ENCODE measurements around the gene GAS2L3. TPM values are rescaled to one million over a fixed set of nuclear protein-coding genes. Genes with fewer than 3 reads are reported as not detected.

Gene GAS2L3
- total and polyA plus RNA-seq, 2 of the 13 experiments (the other 11 are each of a cell fraction or from before 2014, with no cell fraction given): 7.0 to 20.8 TPM

GRCh38 chr12:100612606-100613005, 39.1 kb downstream of the GAS2L3 start:
- in situ Hi-C loops (cut with HindIII; ENCODE audit: extremely low pct_ligation_motif_present, low pct_unique_long_range_greater_than_20kb) (no loop called here), intact Hi-C loops (cut with micrococcal nuclease; ENCODE audit: unreplicated experiment) (no loop called here)
- H3K36me3 ChIP-seq (replicated peaks in 1 of 2; ENCODE audit: control insufficient read depth in 1 of 2, insufficient read depth in 2 of 2, low read length in 2 of 2): peaks cover 5 to 29% of the 10 kb centered on the region in 2 experiments; a peak in 4 of 5 replicates
- ChIA-PET CTCF (ENCODE audit: low intra/inter-chr PET ratio, low total read pairs) (no interaction called here), POLR2A (no interaction called here)
- H3K79me2 ChIP-seq (ENCODE audit: insufficient read depth, low read length): no peaks in the 10 kb centered on the region
- 97% methylated on average over 3 of the region's 3 CpGs for WGBS (ENCODE audit: low lambda C conversion rate)
- DNase-seq (ENCODE audit: low spot score): no peak
- H3K4me1 ChIP-seq (ENCODE audit: insufficient read depth, low read length): no peaks in the 10 kb centered on the region
- BruUV-seq (replicated peaks): no TSS peak
- H3K9me3 ChIP-seq (ENCODE audit: low read length): no peaks in the 10 kb centered on the region
- H2AFZ ChIP-seq (ENCODE audit: low read length): no peak overlapping the region
- H3K27ac ChIP-seq (ENCODE audit: extremely low read length, insufficient read depth, low read length): no peak overlapping the region
- H3K9ac ChIP-seq (ENCODE audit: insufficient read depth, low read depth, low read length): no peak overlapping the region
- H4K20me1 ChIP-seq (ENCODE audit: insufficient read depth, low read length): no peaks in the 10 kb centered on the region
- ATAC-seq: no peak
- H3K27me3 ChIP-seq (ENCODE audit: control insufficient read depth in 1 of 2, insufficient read depth in 2 of 2, low read length in 2 of 2): no peaks in the 10 kb centered on the region
- no peak overlapping the region for H3K4me3 ChIP-seq (replicated peaks in 1 of 3; ENCODE audit: insufficient read depth in 1 of 3, low read depth in 2 of 3, low read length in 3 of 3)
- H3K4me2 ChIP-seq (ENCODE audit: low read depth, low read length): no peak overlapping the region
- no peak for FAIRE-seq
- TF ChIP-seq MAF1 (CRISPR knock-in tag; IDR thresholded peaks at IDR 0.05; ENCODE audit: borderline replicate concordance) (no peak), RARG (CRISPR knock-in tag; IDR thresholded peaks at IDR 0.05; ENCODE audit: low read depth) (no peak), NR0B2 (CRISPR knock-in tag; IDR thresholded peaks at IDR 0.05) (no peak), SALL1 (CRISPR knock-in tag; IDR thresholded peaks at IDR 0.05) (no peak), ZNF367 (CRISPR knock-in tag; IDR thresholded peaks at IDR 0.05; ENCODE audit: borderline replicate concordance) (no peak), FUBP1 (CRISPR knock-in tag; IDR thresholded peaks at IDR 0.05; ENCODE audit: borderline replicate concordance) (no peak), HOXA3 (CRISPR knock-in tag; IDR thresholded peaks at IDR 0.05) (no peak), ATF5 (CRISPR knock-in tag; IDR thresholded peaks at IDR 0.05; ENCODE audit: low read depth) (no peak), TFAP4 (IDR thresholded peaks at IDR 0.05; ENCODE audit: borderline replicate concordance, low read depth) (no peak), ZNF543 (CRISPR knock-in tag; IDR thresholded peaks at IDR 0.05) (no peak), TEAD3 (CRISPR knock-in tag; optimal IDR thresholded peaks at IDR 0.05; ENCODE audit: borderline replicate concordance) (no peak), ZNF275 (CRISPR knock-in tag; IDR thresholded peaks at IDR 0.05; ENCODE audit: borderline replicate concordance) (no peak), ZBTB10 (CRISPR knock-in tag; IDR thresholded peaks at IDR 0.05; ENCODE audit: borderline replicate concordance) (no peak), KLF16 (CRISPR knock-in tag; IDR thresholded peaks at IDR 0.05) (no peak), MAFK (conservative IDR thresholded peaks at IDR 0.05 in 1 of 2, IDR thresholded peaks at IDR 0.05 in 1 of 2; ENCODE audit: low read length in 2 of 2) (no peak), ZFP36 (IDR thresholded peaks at IDR 0.05; ENCODE audit: borderline replicate concordance, low read depth, low read length, partially characterized antibody) (no peak), HOXD1 (CRISPR knock-in tag; IDR thresholded peaks at IDR 0.05) (no peak)
